Left lung (tissue), 10 donors: Measurements from ENCODE around the gene GARRE1. TPM values are rescaled to one million over a fixed set of nuclear protein-coding genes. Genes with fewer than 3 reads are reported as not detected.
"Not testable (repeated sequence)": the region's sequence is repeated elsewhere in the genome, so short reads cannot be mapped to it uniquely, and the experiment has no call there.

ENCODE experiments used
- ATAC-seq: fragments of 200-7000 bp; cut with Tn5 transposase; one replicate; pipeline ENCODE4 v1.9.1; 2020; ENCODE audit warnings: moderate library complexity
- DNase-seq, 4 donors: peaks; one replicate each; pipeline ENCODE4 v3.0.0-alpha.2; 2013 to 2020
- H3K27ac ChIP-seq, 2 donors: fragments of 200-600 bp; sonication (generic) in 1 of 2; one replicate each; pipeline versions ENCODE4 v1.5.0 to v1.8.0; 2020 to 2021
- H3K27me3 ChIP-seq, 2 donors: fragments of 200-600 bp; sonication (generic) in 1 of 2; one replicate each; pipeline versions ENCODE4 v1.5.0 to v1.8.0; 2020 to 2021
- H3K36me3 ChIP-seq, 2 donors: fragments of 200-600 bp; sonication (generic) in 1 of 2; one replicate each; pipeline versions ENCODE4 v1.5.0 to v1.8.0; 2020 to 2021
- H3K4me1 ChIP-seq, 2 donors: fragments of 200-600 bp; one replicate each; pipeline ENCODE4 v1.8.0; 2021
- H3K4me3 ChIP-seq, 2 donors: fragments of 200-600 bp; sonication (generic) in 1 of 2; one replicate each; pipeline versions ENCODE4 v1.5.0 to v1.8.0; 2020 to 2021; ENCODE audit warnings: mild to moderate bottlenecking in 1 of 2
- H3K9me3 ChIP-seq, 2 donors: fragments of 200-600 bp; sonication (generic) in 1 of 2; one replicate each; pipeline versions ENCODE4 v1.5.0 to v1.8.0; 2020 to 2021
- intact Hi-C, 2 donors: fragments of 100-400 bp; cut with DNase I; formaldehyde crosslinking; loops; one replicate each; pipeline versions ENCODE4 v1.11.2 to v1.14.2; 2022
- polyA plus RNA-seq, 6 donors: library from polyadenylated mRNA; unstranded; fragments of 120-200 nt; gene quantifications; one replicate each; pipeline ENCODE4 v1.2.1, GENCODE V29; 2013; ENCODE audit not compliant: insufficient read length in 6 of 6
- total RNA-seq, 2 donors: library from RNA; stranded (reverse); fragmentation: NEBNext Ultra II Directional; extraction: Animal tissue kit (Norgen Biotek cat#: 25700); gene quantifications; one replicate each; pipeline ENCODE4 v1.2.1, GENCODE V29; 2021
- TF ChIP-seq, protein P1 (sequence below), 2 donors: fragments of 200-600 bp; sonication (generic) in 1 of 2; IDR thresholded peaks; one replicate each; pipeline versions ENCODE4 v1.5.0 to v1.8.0; 2021; ENCODE audit warnings: antibody characterized with exemption in 2 of 2
- donor health status: DM: no; HTN: yes; CAD: no.
- donor health status: DM: no; HTN: no; CAD: no.

The GARRE1 gene
- total and polyA plus RNA-seq, 8 donors = 26.2 to 45.2 (median 36.4) TPM

DNA sequence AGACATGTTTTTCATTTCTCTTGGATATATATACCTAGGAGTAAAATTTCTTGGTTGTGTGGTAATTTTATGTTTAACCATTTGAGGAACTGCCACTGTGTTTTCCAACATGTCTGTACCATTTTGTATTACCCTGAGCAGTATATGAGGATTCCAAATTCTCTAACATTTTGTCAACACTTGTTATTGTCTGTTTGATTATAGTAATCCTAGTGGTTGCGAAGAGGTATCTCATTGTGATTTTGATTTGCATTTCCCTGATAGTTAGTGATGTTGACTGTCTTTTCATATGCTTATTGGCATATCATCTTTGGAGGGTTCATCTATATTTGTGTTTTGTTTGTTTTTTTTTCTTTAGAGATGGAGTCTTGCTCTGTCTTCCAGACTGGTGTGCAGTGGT, 21.4 kb downstream of the GARRE1 start:
- no peak for DNase-seq
- no peak for ATAC-seq
- no peak overlapping the region for H3K27ac ChIP-seq
- H3K9me3 ChIP-seq = no peaks in the 10 kb centered on the region
- H3K36me3 ChIP-seq = no peaks in the 10 kb centered on the region
- TF ChIP-seq, protein P1, sequence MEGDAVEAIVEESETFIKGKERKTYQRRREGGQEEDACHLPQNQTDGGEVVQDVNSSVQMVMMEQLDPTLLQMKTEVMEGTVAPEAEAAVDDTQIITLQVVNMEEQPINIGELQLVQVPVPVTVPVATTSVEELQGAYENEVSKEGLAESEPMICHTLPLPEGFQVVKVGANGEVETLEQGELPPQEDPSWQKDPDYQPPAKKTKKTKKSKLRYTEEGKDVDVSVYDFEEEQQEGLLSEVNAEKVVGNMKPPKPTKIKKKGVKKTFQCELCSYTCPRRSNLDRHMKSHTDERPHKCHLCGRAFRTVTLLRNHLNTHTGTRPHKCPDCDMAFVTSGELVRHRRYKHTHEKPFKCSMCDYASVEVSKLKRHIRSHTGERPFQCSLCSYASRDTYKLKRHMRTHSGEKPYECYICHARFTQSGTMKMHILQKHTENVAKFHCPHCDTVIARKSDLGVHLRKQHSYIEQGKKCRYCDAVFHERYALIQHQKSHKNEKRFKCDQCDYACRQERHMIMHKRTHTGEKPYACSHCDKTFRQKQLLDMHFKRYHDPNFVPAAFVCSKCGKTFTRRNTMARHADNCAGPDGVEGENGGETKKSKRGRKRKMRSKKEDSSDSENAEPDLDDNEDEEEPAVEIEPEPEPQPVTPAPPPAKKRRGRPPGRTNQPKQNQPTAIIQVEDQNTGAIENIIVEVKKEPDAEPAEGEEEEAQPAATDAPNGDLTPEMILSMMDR (IDR thresholded peaks at IDR 0.05) = no peak
- no peaks in the 10 kb centered on the region for H3K27me3 ChIP-seq
- intact Hi-C loops = loop anchor here in 1 of 2 donors (10.0 kb wide), 1 partner anchor 59 kb away; no protein-coding TSS in a partner anchor
- no peak overlapping the region for H3K4me3 ChIP-seq
- H3K4me1 ChIP-seq = peaks cover 1 to 21% of the 10 kb centered on the region in 2 donors

DNA sequence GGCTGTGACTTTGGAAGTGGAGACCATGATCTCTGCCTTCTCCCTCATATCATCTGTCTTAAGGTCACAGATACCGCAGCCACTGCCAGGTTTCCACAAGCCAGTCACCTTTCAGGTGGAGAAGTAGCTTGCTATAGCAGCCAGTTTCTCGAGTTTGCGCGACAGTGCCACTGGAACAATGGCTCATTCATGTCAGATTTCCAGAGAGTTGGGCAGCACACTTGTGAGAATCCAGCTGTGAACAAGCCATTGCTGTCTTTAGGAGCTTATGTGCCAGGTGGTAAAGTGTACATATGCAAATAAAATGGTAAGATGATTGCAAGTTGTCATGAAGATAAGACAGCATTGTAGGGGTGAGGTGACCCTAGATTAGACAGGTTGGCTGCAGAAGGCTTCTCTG, 22.3 kb downstream of the GARRE1 start:
- Histone ChIP-seq H3K4me1 (peaks cover 0 to 13% of the 10 kb centered on the region in 2 donors), H3K27ac (no peak overlapping the region), H3K27me3 (no peaks in the 10 kb centered on the region), H3K9me3 (no peaks in the 10 kb centered on the region), H3K4me3 (no peak overlapping the region), H3K36me3 (no peaks in the 10 kb centered on the region)
- no peak for ATAC-seq
- intact Hi-C loops = loop anchor here in 1 of 2 donors (10.0 kb wide), 1 partner anchor 58 kb away; no protein-coding TSS in a partner anchor
- no peak for DNase-seq
- TF ChIP-seq, protein P1 (IDR thresholded peaks at IDR 0.05) = no peak

DNA sequence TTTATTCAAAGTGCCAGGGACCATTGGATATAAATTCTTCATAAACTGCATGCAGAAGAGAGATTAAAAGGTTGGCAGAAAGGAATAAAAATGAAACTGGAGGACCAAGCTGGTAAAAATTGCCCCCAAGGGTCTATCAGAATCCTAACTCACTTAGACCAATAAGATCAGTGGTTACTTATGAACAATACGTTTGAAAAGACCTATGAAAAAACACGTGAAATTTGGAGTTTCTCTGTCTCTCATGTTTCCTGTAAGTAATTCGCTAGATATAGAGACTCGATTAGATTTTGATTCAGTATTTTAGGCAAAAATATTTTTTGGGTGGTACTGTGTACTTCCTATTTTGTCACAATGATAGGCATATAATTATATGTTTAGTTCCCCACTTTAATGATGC, 22.9 kb downstream of the GARRE1 start:
- no peaks in the 10 kb centered on the region for H3K27me3 ChIP-seq
- H3K27ac ChIP-seq = no peak overlapping the region
- intact Hi-C loops = loop anchor here in 1 of 2 donors (10.0 kb wide), 1 partner anchor 58 kb away; no protein-coding TSS in a partner anchor
- TF ChIP-seq, protein P1 (IDR thresholded peaks at IDR 0.05) = no peak
- peaks cover 0 to 6% of the 10 kb centered on the region in 2 donors for H3K4me1 ChIP-seq
- ATAC-seq = no peak
- no peaks in the 10 kb centered on the region for H3K9me3 ChIP-seq
- DNase-seq = no peak
- no peaks in the 10 kb centered on the region for H3K36me3 ChIP-seq
- no peak overlapping the region for H3K4me3 ChIP-seq

DNA sequence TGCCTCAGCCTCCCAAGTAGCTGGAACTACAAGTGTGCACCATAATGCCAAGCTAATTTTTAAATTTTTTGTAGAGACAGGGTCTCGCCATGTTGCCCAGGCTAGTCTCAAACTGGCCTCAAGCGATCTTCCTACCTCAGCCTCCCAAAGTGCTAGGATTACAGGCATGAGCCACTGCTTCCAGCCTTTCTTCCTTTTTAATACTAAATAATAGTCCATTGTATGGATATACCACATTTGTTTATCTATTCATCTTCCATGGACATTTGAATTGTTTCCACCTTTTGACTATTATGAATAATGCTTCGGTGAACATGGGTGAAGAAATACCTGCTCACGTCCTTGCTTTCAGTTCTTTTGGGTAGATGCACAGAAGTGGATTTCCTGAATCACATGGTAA, 24.4 kb downstream of the GARRE1 start:
- TF ChIP-seq, protein P1 (IDR thresholded peaks at IDR 0.05) = no peak

DNA sequence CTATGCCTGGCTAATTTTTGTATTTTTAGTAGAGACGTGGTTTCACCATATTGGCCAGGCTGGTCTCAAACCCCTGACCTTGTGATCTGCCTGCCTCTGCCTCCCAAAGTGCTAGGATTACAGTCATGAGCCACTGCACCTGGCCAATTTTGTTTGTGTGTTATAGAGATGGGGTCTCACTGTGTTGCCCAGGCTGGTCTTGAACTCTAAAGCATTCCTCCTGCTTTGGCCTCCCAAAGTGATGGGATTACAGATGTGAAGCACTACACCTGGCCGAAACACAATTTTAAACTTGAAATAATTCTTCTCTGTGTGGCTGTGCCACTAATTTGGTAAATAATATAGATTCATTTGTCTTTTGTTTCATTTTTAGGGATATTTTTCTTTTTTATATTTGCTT, 27.1 kb downstream of the GARRE1 start:
- H3K36me3 ChIP-seq, H3K9me3 ChIP-seq, H3K27ac ChIP-seq, H3K27me3 ChIP-seq, H3K4me3 ChIP-seq, H3K4me1 ChIP-seq, ATAC-seq, DNase-seq, intact Hi-C loops: not testable (repeated sequence)

More for the DNA sequence above, 24.4 kb downstream of the GARRE1 start:
- Histone ChIP-seq H3K4me1 (peaks cover 9% of the 10 kb centered on the region in 2 donors), H3K9me3 (no peaks in the 10 kb centered on the region), H3K27me3 (no peaks in the 10 kb centered on the region), H3K27ac (no peak overlapping the region), H3K4me3 (no peak overlapping the region), H3K36me3 (no peaks in the 10 kb centered on the region)
- no peak for ATAC-seq
- intact Hi-C loops = loop anchor here in 1 of 2 donors (10.0 kb wide), 1 partner anchor 56 kb away; no protein-coding TSS in a partner anchor
- no peak for DNase-seq
